BJ (cell line): Measurements from ENCODE around the gene ZBTB39. TPM values are rescaled to one million over a fixed set of nuclear protein-coding genes. Genes with fewer than 3 reads are reported as not detected.

ENCODE experiments used
- CTCF ChIA-PET: fragments of 350-600 bp; formaldehyde crosslinking; extraction: SDS; loops from one replicate; lab custom pipeline; 2021; ENCODE audit warnings: antibody characterized with exemption, inconsistent platforms; lab: Yijun Ruan, JAX
- POLR2A ChIA-PET: fragments of 300-600 bp; sonication (Branson Sonifier 250); formaldehyde crosslinking; extraction: SDS; loops from one replicate; lab custom pipeline; 2021; ENCODE audit warnings: antibody characterized with exemption; lab: Charles Lee
- DNase-seq: peaks from one replicate; pipeline ENCODE4 v3.0.0-alpha.2; 2011; ENCODE audit warnings: low read depth
- H3K27me3 ChIP-seq: 2 replicates; pipeline ENCODE4 v1.6.0; 2011; ENCODE audit warnings: low read length; ENCODE audit not compliant: control insufficient read depth, insufficient read depth
- H3K36me3 ChIP-seq: 2 replicates; pipeline ENCODE4 v1.5.1; 2011; ENCODE audit warnings: low read length; ENCODE audit not compliant: control insufficient read depth, insufficient read depth
- H3K4me3 ChIP-seq: 2 replicates; pipeline ENCODE4 v1.5.1; 2011; ENCODE audit warnings: low read depth, mild to moderate bottlenecking, control low read depth, low read length
- polyA plus RNA-seq: library from polyadenylated mRNA; depleted of rRNA; stranded (reverse); fragments of >200 nt; gene quantifications from 2 replicates; pipeline ENCODE4 v1.2.3, GENCODE V29; 2011
- TF ChIP-seq, protein P1 (sequence below): IDR thresholded peaks from 2 replicates; pipeline ENCODE4 v1.5.1; 2011; ENCODE audit warnings: low read depth, mild to moderate bottlenecking, control low read depth, inconsistent platforms, low read length, moderate library complexity; ENCODE audit not compliant: insufficient read depth

The ZBTB39 gene
- polyA plus RNA-seq, 1 experiment = 4.2 TPM

DNA sequence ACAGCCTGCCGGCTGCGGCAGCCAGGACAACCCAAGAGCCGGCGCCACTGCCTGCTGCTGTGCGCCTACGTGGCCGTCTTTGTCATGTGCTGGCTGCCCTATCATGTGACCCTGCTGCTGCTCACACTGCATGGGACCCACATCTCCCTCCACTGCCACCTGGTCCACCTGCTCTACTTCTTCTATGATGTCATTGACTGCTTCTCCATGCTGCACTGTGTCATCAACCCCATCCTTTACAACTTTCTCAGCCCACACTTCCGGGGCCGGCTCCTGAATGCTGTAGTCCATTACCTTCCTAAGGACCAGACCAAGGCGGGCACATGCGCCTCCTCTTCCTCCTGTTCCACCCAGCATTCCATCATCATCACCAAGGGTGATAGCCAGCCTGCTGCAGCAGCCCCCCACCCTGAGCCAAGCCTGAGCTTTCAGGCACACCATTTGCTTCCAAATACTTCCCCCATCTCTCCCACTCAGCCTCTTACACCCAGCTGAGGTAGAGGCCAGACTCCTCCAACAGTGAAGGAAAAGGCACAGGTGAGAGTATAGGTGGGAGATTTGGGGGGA, 10.3 kb downstream of the ZBTB39 start:
- ChIA-PET POLR2A (no interaction called here), CTCF (interaction anchor here (0.6 to 11.4 kb wide), 5 partner anchors 8 to 511 kb away, joined by 3 to 220 read pairs (median 4); partner anchors contain the start of genes HSD17B6 and ZBTB39)
- Histone ChIP-seq H3K4me3 (no peak overlapping the region), H3K36me3 (no peaks in the 10 kb centered on the region), H3K27me3 (no peaks in the 10 kb centered on the region)
- no peak for DNase-seq
- TF ChIP-seq, protein P1, sequence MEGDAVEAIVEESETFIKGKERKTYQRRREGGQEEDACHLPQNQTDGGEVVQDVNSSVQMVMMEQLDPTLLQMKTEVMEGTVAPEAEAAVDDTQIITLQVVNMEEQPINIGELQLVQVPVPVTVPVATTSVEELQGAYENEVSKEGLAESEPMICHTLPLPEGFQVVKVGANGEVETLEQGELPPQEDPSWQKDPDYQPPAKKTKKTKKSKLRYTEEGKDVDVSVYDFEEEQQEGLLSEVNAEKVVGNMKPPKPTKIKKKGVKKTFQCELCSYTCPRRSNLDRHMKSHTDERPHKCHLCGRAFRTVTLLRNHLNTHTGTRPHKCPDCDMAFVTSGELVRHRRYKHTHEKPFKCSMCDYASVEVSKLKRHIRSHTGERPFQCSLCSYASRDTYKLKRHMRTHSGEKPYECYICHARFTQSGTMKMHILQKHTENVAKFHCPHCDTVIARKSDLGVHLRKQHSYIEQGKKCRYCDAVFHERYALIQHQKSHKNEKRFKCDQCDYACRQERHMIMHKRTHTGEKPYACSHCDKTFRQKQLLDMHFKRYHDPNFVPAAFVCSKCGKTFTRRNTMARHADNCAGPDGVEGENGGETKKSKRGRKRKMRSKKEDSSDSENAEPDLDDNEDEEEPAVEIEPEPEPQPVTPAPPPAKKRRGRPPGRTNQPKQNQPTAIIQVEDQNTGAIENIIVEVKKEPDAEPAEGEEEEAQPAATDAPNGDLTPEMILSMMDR = no peak

DNA sequence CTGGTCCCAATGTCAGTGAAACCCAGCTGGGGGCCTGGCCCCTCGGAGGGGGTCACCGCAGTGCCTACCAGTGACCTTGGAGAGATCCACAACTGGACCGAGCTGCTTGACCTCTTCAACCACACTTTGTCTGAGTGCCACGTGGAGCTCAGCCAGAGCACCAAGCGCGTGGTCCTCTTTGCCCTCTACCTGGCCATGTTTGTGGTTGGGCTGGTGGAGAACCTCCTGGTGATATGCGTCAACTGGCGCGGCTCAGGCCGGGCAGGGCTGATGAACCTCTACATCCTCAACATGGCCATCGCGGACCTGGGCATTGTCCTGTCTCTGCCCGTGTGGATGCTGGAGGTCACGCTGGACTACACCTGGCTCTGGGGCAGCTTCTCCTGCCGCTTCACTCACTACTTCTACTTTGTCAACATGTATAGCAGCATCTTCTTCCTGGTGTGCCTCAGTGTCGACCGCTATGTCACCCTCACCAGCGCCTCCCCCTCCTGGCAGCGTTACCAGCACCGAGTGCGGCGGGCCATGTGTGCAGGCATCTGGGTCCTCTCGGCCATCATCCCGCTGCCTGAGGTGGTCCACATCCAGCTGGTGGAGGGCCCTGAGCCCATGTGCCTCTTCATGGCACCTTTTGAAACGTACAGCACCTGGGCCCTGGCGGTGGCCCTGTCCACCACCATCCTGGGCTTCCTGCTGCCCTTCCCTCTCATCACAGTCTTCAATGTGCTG, 11.0 kb downstream of the ZBTB39 start:
- H3K27me3 ChIP-seq = no peaks in the 10 kb centered on the region
- DNase-seq = no peak
- TF ChIP-seq, protein P1 = no peak
- ChIA-PET POLR2A (no interaction called here), CTCF (interaction anchor here (0.6 to 11.4 kb wide), 6 partner anchors 8 to 510 kb away, joined by 3 to 220 read pairs (median 4); partner anchors contain the start of genes HSD17B6 and ZBTB39)
- no peak overlapping the region for H3K4me3 ChIP-seq
- H3K36me3 ChIP-seq = no peaks in the 10 kb centered on the region

DNA sequence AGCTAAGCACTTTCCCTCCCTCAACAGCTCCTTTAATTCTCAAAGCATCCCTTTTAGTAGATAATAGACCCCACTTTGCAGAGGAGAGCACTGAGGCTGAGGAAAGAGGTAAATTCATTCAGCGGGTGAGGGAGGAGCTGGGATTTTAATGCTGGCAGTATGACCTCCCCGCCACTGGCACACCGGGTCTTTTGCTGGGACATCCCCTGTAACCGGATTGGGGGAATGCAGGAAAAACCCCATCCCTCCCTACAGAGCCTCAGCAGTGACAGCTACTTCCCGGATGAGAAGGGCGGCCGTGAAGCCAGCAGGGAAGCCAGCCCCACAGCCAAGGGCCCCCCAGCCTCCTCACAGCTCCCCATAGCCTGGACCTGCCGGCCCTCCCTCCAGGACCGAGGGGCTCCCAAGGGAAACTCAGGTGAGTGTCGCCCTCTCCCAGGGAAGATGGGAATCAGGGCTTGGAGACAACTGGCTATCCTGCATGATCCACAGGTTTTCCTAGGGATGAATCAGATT, 12.1 kb downstream of the ZBTB39 start:
- TF ChIP-seq, protein P1 = no peak
- DNase-seq = no peak
- Histone ChIP-seq H3K36me3 (no peaks in the 10 kb centered on the region), H3K4me3 (no peak overlapping the region), H3K27me3 (no peaks in the 10 kb centered on the region)
- POLR2A ChIA-PET = no interaction called here
- CTCF ChIA-PET = interaction anchor here (0.6 to 4.4 kb wide), 6 partner anchors 11 to 233 kb away, joined by 3 to 17 read pairs (median 3); partner anchors contain the start of genes HSD17B6 and ZBTB39

DNA sequence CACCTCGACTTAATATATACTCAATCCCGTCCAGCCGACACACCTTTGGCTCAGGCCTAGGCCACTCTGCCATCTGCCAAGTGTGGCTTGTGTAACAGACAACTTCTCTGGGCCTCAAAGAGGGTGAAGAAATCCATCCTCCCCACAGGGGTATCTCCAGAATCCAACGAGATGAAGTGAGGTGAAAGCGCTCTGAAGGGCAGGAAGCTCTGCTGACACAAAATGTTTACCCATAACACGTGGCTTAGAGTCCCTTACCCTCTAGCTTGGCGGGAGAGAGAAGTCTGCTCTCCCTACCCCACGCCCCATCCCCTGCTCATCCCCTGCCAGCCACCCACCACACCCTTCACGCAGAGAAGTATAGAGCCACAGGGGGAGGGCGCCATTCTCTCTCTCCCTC, 13.0 kb downstream of the ZBTB39 start:
- TF ChIP-seq, protein P1 = no peak
- no peaks in the 10 kb centered on the region for H3K36me3 ChIP-seq
- POLR2A ChIA-PET = no interaction called here
- CTCF ChIA-PET = interaction anchor here (0.7 to 4.4 kb wide), 2 partner anchors 11 to 47 kb away, joined by 3 to 17 read pairs; partner anchors contain the start of gene ZBTB39
- DNase-seq = no peak
- no peaks in the 10 kb centered on the region for H3K27me3 ChIP-seq
- H3K4me3 ChIP-seq = no peak overlapping the region
